Activated effector memory CD4-positive, alpha-beta T cell treated with Interleukin-2 at 50 U/mL for 16 hours (primary cell): ENCODE data around the gene CDH4.
"Not testable (repeated sequence)": the region's sequence is repeated elsewhere in the genome, so short reads cannot be mapped to it uniquely, and the experiment has no call there.

ENCODE experiments used
- DNase-seq: peaks from one replicate; pipeline ENCODE4 v3.0.0-alpha.2; 2020

Gene CDH4

DNA sequence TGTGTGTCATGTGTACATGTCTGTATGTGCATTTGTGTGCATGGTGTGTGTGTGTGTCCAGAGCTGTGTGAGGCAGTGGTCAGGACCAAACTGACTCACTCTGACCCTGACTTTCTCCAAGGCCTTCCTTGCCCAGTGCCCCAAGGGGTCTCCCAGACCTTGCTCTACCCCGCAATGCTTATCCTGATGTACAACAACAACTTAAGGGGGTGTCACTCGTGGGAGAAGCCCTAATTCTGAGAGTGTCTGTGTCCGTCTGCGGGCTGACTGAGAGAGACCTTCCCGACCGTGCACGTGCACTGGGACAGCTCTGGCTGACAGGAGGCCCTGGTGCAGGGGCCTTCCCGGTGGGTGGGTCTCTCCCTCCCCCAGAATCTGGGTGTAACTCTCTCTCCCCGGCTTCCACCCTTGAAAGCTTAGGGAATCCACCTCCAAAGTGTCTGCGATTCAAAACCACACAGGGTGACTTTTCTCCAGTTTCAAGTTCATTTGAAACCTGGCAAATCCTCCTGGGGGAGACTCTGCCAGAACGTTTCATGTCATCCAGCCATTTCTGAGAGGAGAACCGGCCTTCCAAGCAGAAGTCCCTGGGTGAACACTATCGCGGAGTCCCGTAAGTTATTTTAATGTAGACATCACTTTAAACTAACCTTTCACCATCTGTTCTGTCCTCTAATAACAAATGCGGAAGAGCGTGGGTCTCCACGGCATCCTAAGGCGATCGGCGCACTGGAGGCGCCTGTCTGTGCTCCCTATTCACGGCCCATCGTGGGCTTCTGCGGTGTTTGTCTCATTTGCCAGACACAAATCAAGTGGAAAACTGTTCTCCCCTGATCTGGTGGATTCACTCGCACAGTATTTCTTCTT, 588.1 kb downstream of the CDH4 start:
- no peak for DNase-seq

DNA sequence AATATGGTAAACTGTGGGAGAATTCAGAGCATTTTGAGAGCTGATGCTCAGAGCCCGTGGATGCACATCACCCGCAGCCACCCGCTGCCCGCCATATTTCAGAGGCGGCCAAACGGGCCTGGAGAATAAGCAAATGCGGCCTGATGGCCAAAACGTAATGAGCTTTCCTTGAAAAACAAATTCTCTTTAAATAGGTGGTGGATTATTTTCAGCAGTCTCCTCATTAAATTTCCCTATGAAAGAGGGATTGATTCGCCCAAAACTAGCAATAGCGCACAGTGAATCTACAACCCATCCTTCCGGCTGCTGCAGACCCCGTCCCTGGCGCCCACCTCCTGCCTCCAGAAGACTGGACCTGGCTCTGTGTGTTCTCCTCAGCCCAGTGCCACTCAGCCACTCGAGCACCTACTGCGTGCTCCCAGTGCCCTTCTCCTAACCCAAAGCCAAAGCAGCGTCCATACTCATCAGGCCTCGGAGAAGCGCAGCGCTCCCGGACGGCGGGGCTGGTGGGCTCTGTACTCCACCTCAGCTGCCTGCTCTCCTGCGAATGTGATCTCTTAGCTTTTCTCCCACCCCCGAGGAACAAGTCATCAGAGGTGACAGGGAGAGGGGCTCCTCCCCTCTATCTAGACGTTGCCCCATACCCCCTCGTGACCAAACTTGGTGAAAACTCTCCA, 588.9 kb downstream of the CDH4 start:
- DNase-seq, result no peak

DNA sequence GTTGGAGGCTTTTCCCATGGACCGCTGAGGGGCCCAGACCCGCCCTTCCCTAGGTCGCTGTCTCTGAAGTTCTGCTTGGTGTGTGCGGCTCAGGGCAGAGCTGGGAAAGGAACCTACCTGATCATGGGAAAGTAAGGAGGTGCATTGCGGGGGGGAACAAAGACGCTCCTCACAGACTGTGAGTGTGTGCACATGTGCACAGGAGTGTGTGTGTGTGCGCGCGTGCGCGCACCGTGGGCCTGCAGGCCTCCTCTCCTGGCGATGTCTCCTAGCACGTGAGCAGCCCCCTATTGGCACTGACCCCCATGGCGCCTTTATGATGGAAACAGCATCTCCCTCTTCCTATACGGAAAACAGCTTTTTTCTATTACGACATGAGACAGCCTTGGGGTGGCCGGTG, 589.5 kb downstream of the CDH4 start:
- DNase-seq, result no peak

DNA sequence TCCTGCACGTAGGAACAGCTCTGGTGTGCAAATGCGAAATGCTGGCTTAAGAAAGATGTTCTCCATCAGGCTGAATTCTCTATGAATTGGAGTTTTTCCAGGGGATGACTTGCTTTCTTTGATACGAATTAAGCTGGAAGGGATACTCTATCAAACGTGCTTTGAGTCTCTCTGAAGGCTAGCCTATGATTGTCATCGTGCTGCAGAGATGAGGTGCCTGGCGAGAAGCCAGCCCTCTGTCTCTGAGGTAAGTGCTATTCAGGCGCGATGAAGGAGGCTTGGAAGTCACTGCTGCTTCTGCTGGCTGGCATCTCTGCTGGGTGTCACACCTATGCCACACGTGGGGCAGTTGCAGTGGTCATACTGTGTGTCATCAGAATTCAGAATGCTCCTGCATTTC, 589.9 kb downstream of the CDH4 start:
- DNase-seq, result no peak

DNA sequence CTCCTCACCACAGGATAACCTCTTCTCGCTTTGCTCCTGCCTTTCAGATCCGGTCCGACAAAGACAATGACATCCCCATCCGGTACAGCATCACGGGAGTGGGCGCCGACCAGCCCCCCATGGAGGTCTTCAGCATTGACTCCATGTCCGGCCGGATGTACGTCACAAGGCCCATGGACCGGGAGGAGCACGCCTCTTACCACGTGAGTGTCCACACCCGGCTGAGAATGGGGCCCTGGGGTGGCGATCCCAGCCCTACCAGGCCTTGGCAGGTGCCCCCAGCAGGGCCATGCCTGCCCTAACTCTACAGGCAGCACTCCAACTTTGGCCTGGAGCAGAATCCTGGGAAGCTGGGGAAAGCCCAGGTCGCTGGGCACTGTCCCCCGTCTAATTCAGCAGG, 592.6 kb downstream of the CDH4 start:
- no peak for DNase-seq

DNA sequence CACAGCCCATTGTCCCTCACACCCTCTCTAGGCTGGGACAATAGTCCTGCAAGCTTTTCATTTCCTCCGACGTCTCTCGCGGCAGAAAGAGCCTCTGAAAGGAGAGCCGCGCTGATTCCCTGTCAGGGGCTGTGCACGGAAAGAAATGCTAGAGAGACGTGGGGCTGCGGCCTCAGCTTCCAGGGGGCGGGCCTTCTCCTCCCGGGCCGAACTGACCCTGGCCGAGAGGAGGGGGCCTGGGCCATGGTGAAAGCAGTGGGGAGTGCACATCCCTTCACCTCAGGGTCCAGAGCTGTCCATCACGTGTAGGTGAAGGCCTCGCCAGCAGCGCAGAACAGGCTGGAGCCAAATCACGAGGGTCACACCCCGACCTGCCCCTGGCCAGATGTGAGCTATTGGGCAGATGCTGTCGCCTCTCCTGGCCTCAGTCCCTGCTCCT, 593.2 kb downstream of the CDH4 start:
- no peak for DNase-seq

DNA sequence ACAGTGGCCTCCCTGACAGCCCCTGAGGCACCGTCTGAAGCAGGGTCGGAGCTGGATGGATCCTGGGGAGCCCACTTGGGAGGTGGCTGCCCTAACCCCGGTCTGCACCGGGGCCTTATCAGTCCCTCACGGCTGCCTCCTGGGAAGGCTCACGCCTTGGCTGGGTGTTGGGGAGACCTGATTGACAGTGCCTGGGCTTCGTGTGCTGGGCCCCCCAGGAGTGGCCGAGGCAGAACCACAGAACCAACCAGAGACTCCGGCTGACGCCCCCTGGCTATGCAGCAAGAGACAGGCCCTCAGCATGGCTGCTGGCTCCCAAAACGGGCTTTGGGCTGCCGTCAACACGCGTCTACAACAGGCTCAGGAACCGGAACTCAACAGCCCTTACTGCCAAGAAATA, 594.0 kb downstream of the CDH4 start:
- DNase-seq, result no peak

DNA sequence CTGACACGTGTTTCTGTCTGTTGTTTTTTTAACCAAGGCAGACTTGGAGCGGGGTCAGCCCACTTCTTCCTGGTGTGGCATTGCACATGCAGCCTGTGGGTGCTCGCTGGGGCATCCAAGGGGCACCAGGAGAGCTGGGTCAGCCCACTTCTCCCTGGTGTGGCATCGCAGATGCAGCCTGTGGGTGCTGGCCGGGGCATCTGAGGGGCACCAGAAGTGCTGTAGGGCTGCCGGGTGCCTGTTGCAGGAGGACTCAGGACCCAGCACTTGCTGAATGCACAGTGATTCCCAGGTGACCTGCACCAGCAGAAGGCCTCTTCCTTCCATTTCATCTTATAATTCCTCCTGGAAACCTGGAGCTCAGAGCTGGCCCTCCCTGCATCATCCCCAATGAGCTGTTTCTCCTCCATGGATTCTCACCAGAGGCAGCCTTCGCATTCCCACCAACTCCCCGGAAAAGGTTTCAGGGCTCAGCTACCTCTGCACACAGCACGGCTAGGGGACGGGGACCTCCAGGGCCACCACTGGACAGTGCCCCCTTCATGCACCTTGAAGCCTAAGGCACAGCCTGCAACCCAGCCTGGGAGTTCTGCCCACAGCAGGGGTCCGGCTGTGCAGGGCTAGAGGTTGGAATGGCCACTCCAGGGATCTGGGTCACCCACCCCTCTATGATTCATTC, 594.8 kb downstream of the CDH4 start:
- no peak for DNase-seq

DNA sequence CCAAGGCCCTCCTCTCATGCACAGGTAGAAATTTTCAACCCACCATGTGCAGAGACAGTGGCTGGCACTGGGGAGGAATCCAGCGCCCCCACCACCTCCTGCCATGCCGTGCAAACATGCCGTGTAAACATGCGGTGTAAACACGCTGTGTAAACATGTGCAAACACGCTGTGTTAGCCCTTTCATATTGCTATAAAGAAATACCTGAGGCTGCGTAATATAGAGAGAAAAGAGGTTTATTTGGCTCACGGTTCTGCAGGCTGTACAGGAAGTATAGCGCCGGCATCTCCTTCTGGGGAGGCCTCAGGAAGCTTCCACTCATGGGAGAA, 595.3 kb downstream of the CDH4 start:
- no peak for DNase-seq

DNA sequence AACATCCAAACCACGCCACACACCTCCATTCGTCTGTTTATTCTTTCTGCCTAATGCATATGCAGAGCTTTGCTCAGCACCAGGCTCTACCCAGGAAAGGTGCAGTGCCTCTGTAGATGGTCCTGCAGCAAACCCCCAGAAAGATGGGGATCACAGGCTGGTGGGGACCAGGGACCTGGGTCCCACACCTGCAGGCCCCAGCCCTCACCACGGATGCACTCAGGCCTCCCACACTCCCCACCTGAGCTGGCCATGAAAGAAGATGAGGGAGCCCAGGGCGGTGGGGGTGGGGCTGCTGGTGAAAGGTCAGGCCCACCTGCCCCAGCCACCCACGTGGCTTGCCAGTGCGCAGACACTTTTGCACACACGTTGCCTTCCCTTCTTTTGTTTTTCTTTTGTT, 595.9 kb downstream of the CDH4 start:
- DNase-seq, result no peak

DNA sequence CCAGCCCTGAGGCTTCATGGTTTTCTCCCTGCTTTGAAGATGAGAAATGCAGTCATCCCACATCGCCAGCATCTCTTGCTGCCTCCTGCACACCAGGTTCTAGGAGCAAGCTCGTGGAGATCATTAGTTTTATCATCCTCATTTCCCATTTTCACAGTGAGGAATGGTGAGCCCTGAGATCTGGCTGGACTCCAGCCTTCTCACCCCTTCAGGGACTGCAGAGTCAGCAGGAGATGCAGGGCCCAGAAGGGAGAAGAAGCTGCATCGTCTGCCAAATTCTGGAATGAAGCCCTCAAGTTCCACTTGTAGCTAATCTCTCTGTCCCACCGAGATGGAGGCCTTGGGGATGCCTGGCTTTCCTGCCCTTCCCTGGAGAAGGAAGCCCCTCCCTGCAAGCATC, 596.8 kb downstream of the CDH4 start:
- no peak for DNase-seq

DNA sequence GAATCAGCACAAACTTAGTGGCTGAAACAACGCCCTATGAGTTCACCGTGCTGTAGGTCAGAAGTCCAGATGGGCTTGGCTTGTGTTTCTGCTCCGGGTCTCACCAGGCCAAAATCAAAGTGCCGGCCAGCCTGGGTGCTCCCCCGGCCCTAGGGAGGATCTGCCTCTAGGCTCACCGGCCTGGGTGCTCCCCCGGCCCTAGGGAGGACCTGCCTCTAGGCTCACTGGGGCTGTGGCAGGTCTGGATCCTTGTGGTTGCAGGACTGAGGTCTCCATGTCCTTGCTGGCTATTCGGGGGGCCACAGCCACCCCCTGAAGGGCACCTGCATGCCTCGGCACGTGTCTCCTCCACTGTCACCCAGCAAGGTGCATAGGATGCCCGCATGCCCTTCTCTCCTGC, 597.3 kb downstream of the CDH4 start:
- no peak for DNase-seq

DNA sequence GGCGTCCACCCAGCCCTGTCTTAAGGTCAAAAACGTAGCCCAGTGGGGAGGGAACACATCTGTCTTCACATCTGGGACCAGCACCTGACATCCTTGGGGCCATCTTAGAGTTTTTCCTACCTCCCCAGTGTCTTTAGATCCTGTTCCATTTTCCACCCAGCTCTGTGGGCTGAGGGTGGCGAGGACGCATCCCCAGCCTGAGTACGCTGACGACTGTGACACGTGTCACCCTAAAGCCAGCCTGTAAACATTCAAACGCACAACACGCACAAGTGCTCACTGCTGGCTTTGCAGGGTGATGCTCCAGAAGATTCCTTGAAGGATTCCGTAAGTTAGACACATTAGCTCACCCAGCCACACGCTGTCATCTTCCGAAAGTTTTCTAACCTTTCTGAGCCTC, 597.8 kb downstream of the CDH4 start:
- DNase-seq, result no peak

DNA sequence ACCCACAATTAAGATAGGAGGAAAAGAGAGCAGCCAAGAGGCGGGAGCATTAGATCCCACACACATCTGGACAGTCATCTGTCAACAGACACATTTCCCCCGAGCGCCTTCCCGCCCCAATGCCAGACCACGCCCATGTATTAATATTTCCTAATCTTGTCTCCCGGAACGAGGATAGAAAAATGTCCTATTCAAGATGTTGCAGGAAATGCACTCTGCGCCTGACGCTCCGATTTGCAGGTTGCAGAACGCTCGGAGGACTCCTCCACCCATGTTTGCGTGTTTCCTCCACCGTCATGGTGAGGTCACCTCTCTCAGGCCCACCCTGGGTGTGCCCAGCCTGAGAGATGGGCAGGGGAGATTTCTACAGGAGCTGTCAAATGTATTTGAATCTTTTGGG, 598.4 kb downstream of the CDH4 start:
- DNase-seq, result no peak

DNA sequence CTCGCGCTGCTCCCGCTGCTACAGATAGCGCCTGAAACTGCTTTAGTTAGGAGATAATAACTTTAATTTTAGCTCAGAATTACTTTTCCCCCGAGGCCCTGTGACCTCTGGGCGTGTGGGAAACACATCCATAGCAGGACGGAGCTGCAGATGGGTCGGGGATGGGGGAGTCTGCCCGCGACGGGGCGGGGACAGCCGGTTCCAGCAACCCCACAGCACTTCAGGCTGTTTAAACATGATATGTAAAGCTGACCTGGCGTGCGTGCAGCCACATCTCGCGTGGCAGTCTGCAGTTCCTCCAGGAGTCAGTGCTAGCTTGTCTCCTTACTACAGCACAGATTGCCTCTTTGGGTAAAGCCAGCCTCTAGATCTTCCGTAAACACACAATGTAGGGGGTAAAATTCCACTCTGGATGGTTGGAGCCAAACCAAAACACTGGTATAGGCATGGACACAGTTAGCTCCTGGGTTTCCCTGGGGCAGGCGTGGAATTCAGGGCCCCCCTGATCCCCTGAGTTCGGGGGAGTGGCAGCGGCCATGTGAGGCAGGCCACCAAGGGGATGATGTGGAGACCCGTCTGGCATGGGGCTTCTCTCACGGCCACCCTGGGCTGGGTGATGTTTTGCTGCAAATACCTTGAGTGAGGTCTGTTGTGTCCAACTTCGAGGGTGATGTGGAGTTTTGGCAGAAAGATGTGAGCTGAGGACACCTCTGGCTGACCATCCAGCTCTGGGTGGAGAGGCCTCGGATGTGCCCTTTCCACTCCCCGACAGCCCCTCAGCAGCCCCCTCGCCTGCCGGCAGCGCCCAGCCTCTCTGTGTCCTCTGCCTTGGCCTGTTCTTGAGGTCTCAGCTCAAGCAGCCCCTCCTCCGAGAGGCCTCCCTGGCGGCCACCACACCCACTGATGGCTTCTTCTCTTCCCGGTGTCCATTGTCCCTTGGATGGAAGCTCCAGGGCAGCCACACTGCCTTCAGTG, 599.2 kb downstream of the CDH4 start:
- no peak for DNase-seq

DNA sequence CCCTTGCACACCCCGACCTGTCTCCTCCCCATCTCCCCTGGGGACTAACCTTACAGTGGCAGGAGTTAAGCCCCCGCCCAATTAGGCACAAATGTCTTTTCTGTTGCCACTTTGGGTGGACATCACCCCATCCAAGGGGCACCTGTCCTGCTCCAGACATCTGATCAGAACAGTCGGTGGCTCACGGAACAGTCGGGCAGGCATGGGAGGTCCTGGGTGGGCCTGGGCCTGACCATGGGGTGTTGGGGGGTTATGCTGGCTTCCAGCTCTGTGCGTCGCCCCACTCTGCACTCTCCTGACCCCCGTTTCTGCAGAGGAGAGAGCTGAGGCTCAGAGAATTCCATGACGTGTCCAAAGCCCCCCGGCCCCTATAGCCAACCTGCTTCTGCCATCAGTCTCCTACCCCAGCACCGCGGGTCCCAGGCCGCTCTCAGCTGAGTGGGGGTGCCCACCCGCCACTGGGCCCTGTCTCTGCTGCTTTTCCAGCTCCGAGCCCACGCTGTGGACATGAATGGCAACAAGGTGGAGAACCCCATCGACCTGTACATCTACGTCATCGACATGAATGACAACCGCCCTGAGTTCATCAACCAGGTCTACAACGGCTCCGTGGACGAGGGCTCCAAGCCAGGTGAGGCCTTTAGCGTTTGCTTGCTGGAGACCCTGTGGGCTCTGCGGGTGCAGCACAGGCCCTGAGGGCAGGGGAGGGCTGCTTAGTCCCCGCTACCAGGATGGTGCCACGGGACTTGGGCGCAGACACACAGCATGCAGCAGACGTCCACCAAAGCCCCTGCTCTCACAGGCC, 600.4 kb downstream of the CDH4 start:
- DNase-seq, result no peak

DNA sequence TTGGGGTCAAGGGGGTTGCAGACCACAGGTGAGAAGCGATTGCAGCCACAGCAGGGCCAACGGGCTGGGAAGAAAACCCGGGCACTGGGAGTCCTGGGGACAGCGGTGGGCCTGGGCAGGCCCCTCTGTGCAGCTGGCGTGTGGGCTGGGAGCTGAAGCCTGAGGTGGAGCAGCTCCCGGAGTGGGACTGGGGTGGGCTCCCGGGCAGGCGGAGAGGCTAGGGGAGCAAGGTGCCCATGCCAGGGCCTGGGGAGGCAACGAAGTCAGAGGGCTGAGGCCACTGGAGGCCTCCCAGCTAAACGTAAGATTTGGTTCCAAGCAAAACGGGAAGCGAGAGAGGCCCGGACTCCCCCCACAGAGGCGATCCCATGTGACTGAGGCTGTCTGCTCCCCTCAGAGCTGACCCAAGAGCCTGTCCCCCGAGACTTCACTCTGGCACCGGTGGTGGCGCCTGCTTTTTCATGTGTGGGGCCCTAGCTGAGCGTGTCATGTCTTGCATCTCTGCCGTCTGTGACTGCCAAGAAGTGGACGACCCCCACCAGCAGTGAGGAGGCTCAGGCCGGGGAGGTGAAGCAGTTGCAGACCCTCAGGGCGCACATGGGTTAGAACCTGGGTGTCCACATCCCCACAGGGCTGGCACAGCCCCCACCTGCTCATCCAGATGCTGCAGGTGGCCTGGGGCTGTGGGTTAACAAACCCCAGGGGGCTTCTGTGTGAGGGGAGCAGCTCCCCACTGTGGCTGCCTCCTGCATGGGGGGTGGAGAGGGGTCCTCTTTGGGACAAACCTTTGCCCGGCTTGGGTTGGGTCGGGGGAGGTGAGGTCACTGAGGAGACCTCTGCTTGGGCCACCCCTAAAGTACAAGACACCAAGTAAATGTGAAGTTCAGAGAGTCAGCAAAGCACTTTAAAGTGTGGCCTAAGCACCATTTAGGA, 601.3 kb downstream of the CDH4 start:
- DNase-seq, result no peak

DNA sequence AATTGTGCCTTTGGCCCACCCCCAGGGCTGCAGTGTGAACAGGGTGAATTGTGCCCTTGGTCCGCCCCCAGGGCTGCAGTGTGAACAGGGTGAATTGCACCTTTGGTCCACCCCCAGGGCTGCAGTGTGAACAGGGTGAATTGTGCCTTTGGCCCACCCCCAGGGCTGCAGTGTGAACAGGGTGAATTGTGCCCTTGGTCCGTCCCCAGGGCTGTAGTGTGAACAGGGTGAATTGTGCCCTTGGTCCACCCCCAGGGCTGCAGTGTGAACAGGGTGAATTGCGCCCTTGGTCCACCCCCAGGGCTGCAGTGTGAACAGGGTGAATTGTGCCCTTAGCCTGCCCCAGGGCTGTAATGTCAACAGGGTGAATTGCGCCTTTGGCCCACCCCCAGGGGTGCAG, 602.5 kb downstream of the CDH4 start:
- DNase-seq, result not testable (repeated sequence)

DNA sequence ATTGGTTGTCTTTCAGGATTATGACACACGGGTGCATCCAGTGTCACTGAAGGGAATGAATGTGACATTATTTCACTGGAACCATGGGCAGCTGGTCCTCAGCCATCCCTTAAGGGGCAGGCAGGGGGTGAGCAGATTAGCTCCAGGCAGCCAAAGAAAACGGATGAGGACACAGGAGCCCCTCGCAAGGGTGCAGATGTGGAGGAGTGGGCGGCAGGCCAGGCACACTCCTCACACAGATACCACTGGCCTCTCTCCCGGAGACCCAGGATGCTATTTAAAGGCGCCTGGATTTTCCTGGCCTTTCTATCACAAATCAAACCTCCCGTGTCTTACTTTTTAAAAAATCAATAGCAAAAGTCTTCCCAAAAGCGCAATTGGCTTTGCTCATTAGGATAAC, 603.2 kb downstream of the CDH4 start:
- DNase-seq, result no peak

DNA sequence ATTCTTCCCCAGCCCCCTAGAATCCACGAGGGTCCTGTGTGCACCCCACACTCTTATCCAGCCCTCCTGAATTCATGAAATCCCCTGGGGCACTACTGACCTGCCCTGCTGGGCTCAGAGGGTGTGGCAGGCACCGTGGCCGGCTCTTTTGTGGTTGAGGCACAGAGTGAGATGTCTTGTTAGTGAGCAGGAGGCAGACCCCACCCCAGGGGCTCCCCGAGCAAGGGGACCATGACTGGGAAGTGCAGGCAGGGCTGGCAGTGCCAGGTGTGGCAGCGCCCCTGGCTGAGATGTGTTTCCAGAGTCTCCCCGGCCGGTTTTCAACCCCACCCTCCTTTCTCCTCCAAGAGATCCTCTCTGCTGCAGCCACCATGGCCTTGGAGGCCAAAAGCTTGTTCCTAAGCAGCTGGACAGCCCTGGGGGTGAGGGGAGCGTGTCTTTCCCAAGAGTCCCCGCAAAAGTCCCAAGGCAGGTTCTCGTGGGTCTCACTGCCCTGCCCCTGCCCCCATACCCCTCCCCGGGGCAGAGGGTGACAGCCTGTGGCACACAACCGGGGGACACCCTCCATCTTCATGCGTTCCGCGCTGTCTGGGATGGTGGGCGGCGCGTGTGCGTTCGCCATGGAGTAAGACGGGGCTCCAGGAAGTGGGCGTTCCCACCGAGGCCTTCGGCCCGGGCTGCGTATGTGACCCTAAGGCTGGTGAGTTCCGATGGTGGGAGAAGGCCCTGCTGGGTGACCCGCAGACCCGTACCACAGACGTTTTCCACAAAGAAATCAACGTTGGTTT, 604.8 kb downstream of the CDH4 start:
- DNase-seq, result no peak
